Neural cell (in vitro differentiated cells): ENCODE measurements around the gene FOXJ2. TPM values are rescaled to one million over a fixed set of nuclear protein-coding genes. Genes with fewer than 3 reads are reported as not detected.

ENCODE experiments used
- H2AFZ ChIP-seq: fragments of 200-600, 300-800 bp; sonication (generic), shearing (Covaris generic); 2 replicates; pipeline ENCODE4 v1.6.0; 2014; ENCODE audit warnings: low read depth, mild to moderate bottlenecking, antibody characterized with exemption, low read length, moderate library complexity
- H3F3A ChIP-seq: fragments of 200-600 bp; shearing (Covaris generic); 2 replicates; pipeline ENCODE4 v1.6.1; 2016; ENCODE audit warnings: mild to moderate bottlenecking, moderate library complexity, mixed read lengths, antibody characterized with exemption, low read length; ENCODE audit not compliant: insufficient read depth, poor library complexity, severe bottlenecking
- H3K27ac ChIP-seq: fragments of 200-600, 300-800 bp; sonication (generic), shearing (Covaris generic); 2 replicates; pipeline ENCODE4 v1.5.1; 2014; ENCODE audit warnings: mild to moderate bottlenecking, low read length, moderate library complexity
- H3K27me3 ChIP-seq: fragments of 300-800, 200-600 bp; sonication (generic), shearing (Covaris generic); 2 replicates; pipeline ENCODE4 v1.6.0; 2014; ENCODE audit warnings: mild to moderate bottlenecking, low read depth, low read length, moderate library complexity; ENCODE audit not compliant: insufficient read depth
- H3K36me3 ChIP-seq: fragments of 300-800, 200-600 bp; sonication (generic), shearing (Covaris generic); 2 replicates; pipeline ENCODE4 v1.5.1; 2014; ENCODE audit warnings: mild to moderate bottlenecking, antibody characterized with exemption, low read length, moderate library complexity; ENCODE audit not compliant: insufficient read depth
- H3K4me2 ChIP-seq: fragments of 300-800, 200-600 bp; sonication (generic), shearing (Covaris generic); 2 replicates; pipeline ENCODE4 v1.6.0; 2014; ENCODE audit warnings: mild to moderate bottlenecking, low read length
- H3K4me3 ChIP-seq: fragments of 300-800, 200-600 bp; sonication (generic), shearing (Covaris generic); 2 replicates; pipeline ENCODE4 v1.5.1; 2014; ENCODE audit warnings: mild to moderate bottlenecking, low read length, moderate library complexity
- H3K79me2 ChIP-seq: fragments of 200-600 bp; shearing (Covaris generic); replicated peaks from 2 replicates; pipeline ENCODE4 v1.6.0; 2014; ENCODE audit warnings: mild to moderate bottlenecking, low read length, moderate library complexity; ENCODE audit not compliant: insufficient read depth
- H3K9ac ChIP-seq: fragments of 300-800, 200-600 bp; sonication (generic), shearing (Covaris generic); 2 replicates; pipeline ENCODE4 v1.6.1; 2016; ENCODE audit warnings: mild to moderate bottlenecking, low read length, mixed read lengths
- H3K9me2 ChIP-seq: fragments of 200-600 bp; shearing (Covaris generic); 2 replicates; pipeline ENCODE4 v1.6.1; 2016; ENCODE audit warnings: mild to moderate bottlenecking, low read length, mixed read lengths; ENCODE audit not compliant: insufficient read depth
- H3K9me3 ChIP-seq: fragments of 200-600, 300-800 bp; sonication (generic), shearing (Covaris generic); 2 replicates; pipeline ENCODE4 v1.6.1; 2016; ENCODE audit warnings: mild to moderate bottlenecking, mixed run types, low read length, moderate library complexity, mixed read lengths
- H4K20me1 ChIP-seq: fragments of 200-600 bp; shearing (Covaris generic); 2 replicates; pipeline ENCODE4 v1.6.1; 2016; ENCODE audit warnings: mild to moderate bottlenecking, mixed run types; ENCODE audit not compliant: insufficient read depth
- EP300 ChIP-seq: fragments of 450-650 bp; conservative IDR thresholded peaks from 2 replicates; pipeline ENCODE4 v1.6.1; 2014; ENCODE audit warnings: antibody characterized with exemption, mild to moderate bottlenecking, moderate library complexity; ENCODE audit not compliant: poor library complexity, severe bottlenecking
- EZH2 ChIP-seq: fragments of 200-600, 300-800 bp; shearing (Covaris generic), sonication (generic); IDR thresholded peaks from 2 replicates; pipeline ENCODE4 v1.6.1; 2014; ENCODE audit warnings: antibody characterized with exemption, low read length, borderline replicate concordance, mild to moderate bottlenecking; ENCODE audit not compliant: insufficient read depth, poor library complexity, severe bottlenecking
- MXI1 ChIP-seq: fragments of 450-650 bp; conservative IDR thresholded peaks from 2 replicates; pipeline ENCODE4 v1.6.1; 2014; ENCODE audit warnings: antibody characterized with exemption, mild to moderate bottlenecking; ENCODE audit not compliant: poor library complexity, severe bottlenecking
- POLR2AphosphoS5 ChIP-seq: IDR thresholded peaks from 2 replicates; pipeline ENCODE4 v1.6.1; 2012
- SMC3 ChIP-seq: fragments of 450-650 bp; conservative IDR thresholded peaks from 2 replicates; pipeline ENCODE4 v1.6.1; 2014; ENCODE audit warnings: antibody characterized with exemption, mild to moderate bottlenecking, moderate library complexity; ENCODE audit not compliant: poor library complexity
- polyA plus RNA-seq: library from polyadenylated mRNA; depleted of rRNA; stranded (reverse); fragments of >200 nt; gene quantifications from 2 replicates; pipeline ENCODE4 v1.2.3, GENCODE V29; 2014
- TF ChIP-seq, protein P1 (sequence below): IDR thresholded peaks from 2 replicates; pipeline ENCODE4 v1.6.1; 2012; ENCODE audit warnings: borderline replicate concordance

Gene FOXJ2
- polyA plus RNA-seq, 1 donor from 2014 or later: 5.8 TPM

DNA sequence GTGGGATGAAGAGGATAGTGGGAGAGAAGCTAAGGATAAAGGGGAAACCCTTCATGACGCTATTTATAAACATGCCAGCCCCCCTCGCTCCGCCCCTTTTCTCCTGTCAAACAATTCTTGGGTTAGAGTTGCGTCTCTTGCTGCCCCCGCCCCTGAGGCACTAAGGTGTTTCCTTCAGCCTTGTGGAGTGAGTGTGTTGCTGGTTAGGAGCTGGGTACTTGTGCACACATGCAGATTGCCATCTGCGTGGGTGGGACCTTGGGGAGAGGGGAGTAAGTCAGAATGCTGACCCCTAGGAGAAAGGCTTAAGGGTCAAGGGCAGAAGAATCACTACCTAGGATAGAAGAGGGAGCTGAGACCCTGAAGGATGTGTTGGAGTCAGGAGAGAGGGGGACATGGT lies 5.4 kb downstream of the FOXJ2 start:
- Histone ChIP-seq H3K9ac (no peak overlapping the region), H3K79me2 (peaks cover 8% of the 10 kb centered on the region), H3K9me2 (no peaks in the 10 kb centered on the region), H3K27me3 (no peaks in the 10 kb centered on the region), H4K20me1 (no peaks in the 10 kb centered on the region), H3K27ac (peak overlapping the region; percentile 60), H3K4me3 (peak overlapping the region; percentile 61), H3K36me3 (no peaks in the 10 kb centered on the region), H3K9me3 (no peaks in the 10 kb centered on the region), H3F3A (no peaks in the 10 kb centered on the region), H2AFZ (no peak overlapping the region), H3K4me2 (no peak overlapping the region)
- TF ChIP-seq, protein P1, sequence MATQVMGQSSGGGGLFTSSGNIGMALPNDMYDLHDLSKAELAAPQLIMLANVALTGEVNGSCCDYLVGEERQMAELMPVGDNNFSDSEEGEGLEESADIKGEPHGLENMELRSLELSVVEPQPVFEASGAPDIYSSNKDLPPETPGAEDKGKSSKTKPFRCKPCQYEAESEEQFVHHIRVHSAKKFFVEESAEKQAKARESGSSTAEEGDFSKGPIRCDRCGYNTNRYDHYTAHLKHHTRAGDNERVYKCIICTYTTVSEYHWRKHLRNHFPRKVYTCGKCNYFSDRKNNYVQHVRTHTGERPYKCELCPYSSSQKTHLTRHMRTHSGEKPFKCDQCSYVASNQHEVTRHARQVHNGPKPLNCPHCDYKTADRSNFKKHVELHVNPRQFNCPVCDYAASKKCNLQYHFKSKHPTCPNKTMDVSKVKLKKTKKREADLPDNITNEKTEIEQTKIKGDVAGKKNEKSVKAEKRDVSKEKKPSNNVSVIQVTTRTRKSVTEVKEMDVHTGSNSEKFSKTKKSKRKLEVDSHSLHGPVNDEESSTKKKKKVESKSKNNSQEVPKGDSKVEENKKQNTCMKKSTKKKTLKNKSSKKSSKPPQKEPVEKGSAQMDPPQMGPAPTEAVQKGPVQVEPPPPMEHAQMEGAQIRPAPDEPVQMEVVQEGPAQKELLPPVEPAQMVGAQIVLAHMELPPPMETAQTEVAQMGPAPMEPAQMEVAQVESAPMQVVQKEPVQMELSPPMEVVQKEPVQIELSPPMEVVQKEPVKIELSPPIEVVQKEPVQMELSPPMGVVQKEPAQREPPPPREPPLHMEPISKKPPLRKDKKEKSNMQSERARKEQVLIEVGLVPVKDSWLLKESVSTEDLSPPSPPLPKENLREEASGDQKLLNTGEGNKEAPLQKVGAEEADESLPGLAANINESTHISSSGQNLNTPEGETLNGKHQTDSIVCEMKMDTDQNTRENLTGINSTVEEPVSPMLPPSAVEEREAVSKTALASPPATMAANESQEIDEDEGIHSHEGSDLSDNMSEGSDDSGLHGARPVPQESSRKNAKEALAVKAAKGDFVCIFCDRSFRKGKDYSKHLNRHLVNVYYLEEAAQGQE: no peak
- no peak for TF ChIP-seq SMC3
- no peak for TF ChIP-seq EP300

DNA sequence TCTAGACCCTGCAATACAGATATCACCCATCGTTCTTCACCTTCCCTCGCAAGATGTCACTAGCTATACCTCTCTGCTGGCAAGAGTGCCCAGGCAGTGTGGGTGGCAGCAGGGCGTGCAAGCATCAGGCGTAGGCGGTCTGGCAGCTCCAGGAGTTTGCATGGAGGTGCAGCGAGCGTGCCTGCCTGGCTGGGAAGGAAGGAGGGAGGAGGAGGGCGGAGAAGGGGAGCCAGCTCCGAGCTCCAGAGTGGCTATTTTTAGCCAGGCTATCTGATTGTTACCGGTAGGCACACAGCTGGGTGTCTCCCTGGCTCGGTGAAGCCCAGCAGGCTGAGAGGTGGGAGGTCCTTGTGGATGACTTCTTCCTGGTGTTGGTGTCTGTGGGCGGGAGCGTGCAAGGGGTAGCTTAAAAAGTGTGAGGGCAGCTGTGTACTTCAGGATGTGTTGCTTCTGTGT lies 6.2 kb downstream of the FOXJ2 start:
- no peaks in the 10 kb centered on the region for H3K27me3 ChIP-seq
- no peaks in the 10 kb centered on the region for H4K20me1 ChIP-seq
- H3K9me2 ChIP-seq: no peaks in the 10 kb centered on the region
- H3K4me2 ChIP-seq: peak overlapping the region; percentile 59
- H2AFZ ChIP-seq: no peak overlapping the region
- H3K9ac ChIP-seq: peak overlapping the region; percentile 47
- H3K79me2 ChIP-seq: peaks cover 5% of the 10 kb centered on the region
- no peaks in the 10 kb centered on the region for H3F3A ChIP-seq
- TF ChIP-seq POLR2AphosphoS5 (peak; percentile 46), EP300 (peak; percentile 36), EZH2 (no peak), MXI1 (peak; percentile 35)
- no peaks in the 10 kb centered on the region for H3K36me3 ChIP-seq
- H3K27ac ChIP-seq: peak overlapping the region; percentile 60
- peak overlapping the region; percentile 61 for H3K4me3 ChIP-seq
- H3K9me3 ChIP-seq: no peaks in the 10 kb centered on the region

DNA sequence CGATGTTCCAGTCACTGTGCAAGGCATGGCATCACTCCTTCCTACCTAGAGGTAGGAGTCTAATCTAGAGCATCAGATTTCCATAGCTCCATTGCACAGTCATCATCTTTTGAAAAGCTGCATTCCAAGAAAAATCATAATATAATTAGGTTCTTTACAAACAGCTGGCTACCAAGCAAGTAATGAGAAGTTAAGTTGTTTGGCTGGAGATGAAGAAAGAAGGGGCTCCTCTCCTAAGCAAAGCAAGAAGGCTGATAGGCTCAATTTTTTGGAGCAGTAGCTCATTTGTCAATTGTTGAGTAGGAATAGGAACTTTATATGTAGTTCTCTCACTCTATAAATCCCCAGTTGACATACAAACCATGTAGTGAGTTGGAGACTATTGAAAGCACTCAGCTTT lies 8.3 kb downstream of the FOXJ2 start:
- Histone ChIP-seq H3K9me3 (no peaks in the 10 kb centered on the region), H3K4me3 (no peak overlapping the region), H3K79me2 (peaks cover 5% of the 10 kb centered on the region), H3K4me2 (no peak overlapping the region), H3K27me3 (no peaks in the 10 kb centered on the region), H3K36me3 (no peaks in the 10 kb centered on the region), H2AFZ (no peak overlapping the region), H3K9me2 (no peaks in the 10 kb centered on the region), H4K20me1 (no peaks in the 10 kb centered on the region), H3K27ac (no peak overlapping the region), H3K9ac (no peak overlapping the region), H3F3A (no peaks in the 10 kb centered on the region)
- TF ChIP-seq, protein P1: no peak
